ENCODE results near the gene KMT2C.

GRCh38 chr7:152355474-152356057 is 80.2 kb downstream of the KMT2C start:
- TF ChIP-seq CTCF (IDR thresholded peaks at IDR 0.05; ENCODE audit: low read length) = no peak
- no peak for TF ChIP-seq EZH2 (IDR thresholded peaks at IDR 0.05; ENCODE audit: borderline replicate concordance, low read length)
